Stimulated activated effector memory CD8-positive, alpha-beta T cell treated with anti-CD3 and anti-CD28 coated beads, Interleukin-12 subunit alpha, Interleukin-12 subunit beta, amount 100 ng/mL, for 72 hours (primary cell): ENCODE results near the gene NPRL2.
"Not testable (repeated sequence)": the region's sequence is repeated elsewhere in the genome, so short reads cannot be mapped to it uniquely, and the experiment has no call there.

ENCODE experiments used
- ATAC-seq: fragments of 150-1000 bp; cut with Tn5 transposase; 2 replicates; pipeline ENCODE4 v1.10.0; 2021
- DNase-seq, 2 donors: peaks; one replicate each; pipeline ENCODE4 v3.0.0; 2021 to 2022; ENCODE audit warnings: low spot score in 2 of 2
- H3K27ac Mint-ChIP-seq: one replicate; pipeline ENCODE4 v1.8.0; 2022; ENCODE audit warnings: mild to moderate bottlenecking, mixed read lengths
- H3K36me3 Mint-ChIP-seq: one replicate; pipeline ENCODE4 v1.8.0; 2022; ENCODE audit warnings: mild to moderate bottlenecking, mixed read lengths
- H3K4me1 Mint-ChIP-seq: one replicate; pipeline ENCODE4 v1.8.0; 2022; ENCODE audit warnings: mixed read lengths
- H3K4me3 Mint-ChIP-seq: one replicate; pipeline ENCODE4 v1.8.0; 2022; ENCODE audit warnings: mild to moderate bottlenecking, mixed read lengths
- H3K9me3 Mint-ChIP-seq: one replicate; pipeline ENCODE4 v1.8.0; 2022; ENCODE audit warnings: mixed read lengths

The NPRL2 gene

GRCh38 chr3:50319894-50320625, 30.5 kb downstream of the NPRL2 start:
- Mint-ChIP-seq H3K36me3 (peaks cover 15% of the 10 kb centered on the region), H3K9me3 (no peaks in the 10 kb centered on the region), H3K27ac (peak overlapping the region; percentile 98), H3K4me1 (peaks cover 59% of the 10 kb centered on the region), H3K4me3 (peak overlapping the region; percentile 78)
- ATAC-seq (no peak), DNase-seq (no peak)

- H3K4me3 Mint-ChIP-seq = peak overlapping the region; percentile 78
- ATAC-seq = no peak
- no peak overlapping the region for H3K27ac Mint-ChIP-seq
- H3K4me1 Mint-ChIP-seq = peaks cover 61% of the 10 kb centered on the region
- H3K9me3 Mint-ChIP-seq = no peaks in the 10 kb centered on the region
- no peak for DNase-seq
- H3K36me3 Mint-ChIP-seq = peaks cover 10% of the 10 kb centered on the region
These were observed 31.2 kb downstream of the NPRL2 start for GRCh38 chr3:50319181-50319893.

- Mint-ChIP-seq H3K4me3 (no peak overlapping the region), H3K36me3 (peaks cover 10% of the 10 kb centered on the region)
These were observed 32.0 kb downstream of the NPRL2 start for GRCh38 chr3:50318615-50319014.

GRCh38 chr3:50318163-50318562, 32.4 kb downstream of the NPRL2 start:
- no peak overlapping the region for H3K27ac Mint-ChIP-seq
- peaks cover 10% of the 10 kb centered on the region for H3K36me3 Mint-ChIP-seq
- DNase-seq (no peak), ATAC-seq (no peak)
- no peak overlapping the region for H3K4me3 Mint-ChIP-seq
- no peaks in the 10 kb centered on the region for H3K9me3 Mint-ChIP-seq
- H3K4me1 Mint-ChIP-seq = peaks cover 54% of the 10 kb centered on the region

More at GRCh38 chr3:50318615-50319014, 32.0 kb downstream of the NPRL2 start:
- H3K27ac Mint-ChIP-seq = no peak overlapping the region
- no peaks in the 10 kb centered on the region for H3K9me3 Mint-ChIP-seq
- DNase-seq (no peak), ATAC-seq (no peak)
- H3K4me1 Mint-ChIP-seq = peaks cover 59% of the 10 kb centered on the region

GRCh38 chr3:50317300-50317699, 33.3 kb downstream of the NPRL2 start:
- ATAC-seq (no peak), DNase-seq (no peak)
- Mint-ChIP-seq H3K4me3 (peak overlapping the region; percentile 59), H3K27ac (peak overlapping the region; percentile 95), H3K9me3 (no peaks in the 10 kb centered on the region), H3K36me3 (peaks cover 10% of the 10 kb centered on the region), H3K4me1 (peaks cover 47% of the 10 kb centered on the region)

GRCh38 chr3:50316657-50317242, 33.8 kb downstream of the NPRL2 start:
- peak overlapping the region; percentile 95 for H3K27ac Mint-ChIP-seq
- H3K4me3 Mint-ChIP-seq = peak overlapping the region; percentile 59
- peak; percentile 86 for ATAC-seq
- peaks cover 10% of the 10 kb centered on the region for H3K36me3 Mint-ChIP-seq
- no peaks in the 10 kb centered on the region for H3K9me3 Mint-ChIP-seq
- DNase-seq = peak; percentile 57 to 84
- H3K4me1 Mint-ChIP-seq = peaks cover 47% of the 10 kb centered on the region

- Mint-ChIP-seq H3K4me1 (peaks cover 38% of the 10 kb centered on the region), H3K36me3 (peaks cover 10% of the 10 kb centered on the region), H3K27ac (peak overlapping the region; percentile 50), H3K4me3 (no peak overlapping the region), H3K9me3 (no peaks in the 10 kb centered on the region)
- ATAC-seq (no peak), DNase-seq (no peak)
These were observed 35.8 kb downstream of the NPRL2 start for GRCh38 chr3:50314816-50315215.

- H3K36me3 Mint-ChIP-seq = peaks cover 10% of the 10 kb centered on the region
- H3K4me3 Mint-ChIP-seq = no peak overlapping the region
- H3K9me3 Mint-ChIP-seq = no peaks in the 10 kb centered on the region
- DNase-seq (no peak), ATAC-seq (no peak)
- no peak overlapping the region for H3K27ac Mint-ChIP-seq
- H3K4me1 Mint-ChIP-seq = peaks cover 34% of the 10 kb centered on the region
These were observed 36.2 kb downstream of the NPRL2 start for GRCh38 chr3:50314342-50314741.

- H3K4me3 Mint-ChIP-seq, H3K27ac Mint-ChIP-seq, DNase-seq, H3K36me3 Mint-ChIP-seq, ATAC-seq, H3K9me3 Mint-ChIP-seq: not testable (repeated sequence)
- peaks cover 17% of the 10 kb centered on the region for H3K4me1 Mint-ChIP-seq
These were observed 38.5 kb downstream of the NPRL2 start for GRCh38 chr3:50312041-50312440.

GRCh38 chr3:50304601-50305000, 46.0 kb downstream of the NPRL2 start:
- H3K4me1 Mint-ChIP-seq = peaks cover 27% of the 10 kb centered on the region
- H3K9me3 Mint-ChIP-seq = no peaks in the 10 kb centered on the region
- no peaks in the 10 kb centered on the region for H3K36me3 Mint-ChIP-seq
- DNase-seq (no peak), ATAC-seq (peak; percentile 78)
- H3K4me3 Mint-ChIP-seq = no peak overlapping the region
- H3K27ac Mint-ChIP-seq = no peak overlapping the region

GRCh38 chr3:50303013-50303815, 47.4 kb downstream of the NPRL2 start, which contains the start of gene HYAL1:
Gene HYAL1, minus strand, starts transcription at chr3:50303574. Its CDS starts 618 bp downstream, at chr3:50302956.
- no peak within 1 kb of the TSS for H3K4me3 Mint-ChIP-seq
- peak within 1 kb of the TSS; percentile 34 for H3K27ac Mint-ChIP-seq
- peaks cover 30% of the 10 kb centered on the region for H3K4me1 Mint-ChIP-seq
- ATAC-seq = no peak
- H3K36me3 Mint-ChIP-seq = peaks cover 7% of the 10 kb centered on the region
- no peak for DNase-seq
- no peaks in the 10 kb centered on the region for H3K9me3 Mint-ChIP-seq

- ATAC-seq (no peak), DNase-seq (no peak)
- Mint-ChIP-seq H3K4me3 (no peak overlapping the region), H3K36me3 (peaks cover 7% of the 10 kb centered on the region), H3K9me3 (no peaks in the 10 kb centered on the region), H3K4me1 (peaks cover 39% of the 10 kb centered on the region), H3K27ac (peak overlapping the region; percentile 34)
These were observed 48.2 kb downstream of the NPRL2 start for GRCh38 chr3:50302095-50303012.

- Mint-ChIP-seq H3K4me1 (peaks cover 42% of the 10 kb centered on the region), H3K4me3 (peak overlapping the region; percentile 98), H3K27ac (peak overlapping the region; percentile 97), H3K36me3 (peaks cover 7% of the 10 kb centered on the region), H3K9me3 (no peaks in the 10 kb centered on the region)
- DNase-seq (no peak), ATAC-seq (no peak)
These were observed 49.8 kb downstream of the NPRL2 start for GRCh38 chr3:50300681-50301254.
